Measurements from ENCODE around the gene RAP1GAP2. TPM values are rescaled to one million over a fixed set of nuclear protein-coding genes. Genes with fewer than 3 reads are reported as not detected.
A peak's percentile ranks its signal among the peaks of the same experiment; 100 is the strongest.

RAP1GAP2 gene
- total RNA-seq, 1 donor = 2.9 TPM

- H2AFZ ChIP-seq (ENCODE audit: low read length) = no peak overlapping the region
- H3K36me3 ChIP-seq (ENCODE audit: insufficient read depth, low read length) = no peaks in the 10 kb centered on the region
- no peaks in the 10 kb centered on the region for H4K20me1 ChIP-seq (ENCODE audit: insufficient read depth, low read length)
- no peaks in the 10 kb centered on the region for H3K79me2 ChIP-seq (ENCODE audit: insufficient read depth, low read length)
- no peak overlapping the region for H3K4me3 ChIP-seq (ENCODE audit: insufficient read depth, low read length)
- H3K9me3 ChIP-seq (ENCODE audit: low read depth, low read length) = no peaks in the 10 kb centered on the region
- TF ChIP-seq, protein P1, sequence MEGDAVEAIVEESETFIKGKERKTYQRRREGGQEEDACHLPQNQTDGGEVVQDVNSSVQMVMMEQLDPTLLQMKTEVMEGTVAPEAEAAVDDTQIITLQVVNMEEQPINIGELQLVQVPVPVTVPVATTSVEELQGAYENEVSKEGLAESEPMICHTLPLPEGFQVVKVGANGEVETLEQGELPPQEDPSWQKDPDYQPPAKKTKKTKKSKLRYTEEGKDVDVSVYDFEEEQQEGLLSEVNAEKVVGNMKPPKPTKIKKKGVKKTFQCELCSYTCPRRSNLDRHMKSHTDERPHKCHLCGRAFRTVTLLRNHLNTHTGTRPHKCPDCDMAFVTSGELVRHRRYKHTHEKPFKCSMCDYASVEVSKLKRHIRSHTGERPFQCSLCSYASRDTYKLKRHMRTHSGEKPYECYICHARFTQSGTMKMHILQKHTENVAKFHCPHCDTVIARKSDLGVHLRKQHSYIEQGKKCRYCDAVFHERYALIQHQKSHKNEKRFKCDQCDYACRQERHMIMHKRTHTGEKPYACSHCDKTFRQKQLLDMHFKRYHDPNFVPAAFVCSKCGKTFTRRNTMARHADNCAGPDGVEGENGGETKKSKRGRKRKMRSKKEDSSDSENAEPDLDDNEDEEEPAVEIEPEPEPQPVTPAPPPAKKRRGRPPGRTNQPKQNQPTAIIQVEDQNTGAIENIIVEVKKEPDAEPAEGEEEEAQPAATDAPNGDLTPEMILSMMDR (IDR thresholded peaks at IDR 0.05; ENCODE audit: extremely low read depth, low read depth, low read length) = no peak
- H3K27me3 ChIP-seq (ENCODE audit: insufficient read depth, low read length) = no peaks in the 10 kb centered on the region
- H3K4me2 ChIP-seq (ENCODE audit: insufficient read depth, low read length) = no peak overlapping the region
- H3K4me1 ChIP-seq (ENCODE audit: insufficient read depth, low read length) = peaks cover 20% of the 10 kb centered on the region
- DNase-seq (ENCODE audit: insufficient read length, low spot score, missing footprints) = peak; percentile 44
- no peak overlapping the region for H3K27ac ChIP-seq (ENCODE audit: low read depth, low read length)
Measured at GRCh38 chr17:2963332-2964027, 167.2 kb downstream of the RAP1GAP2 start.

DNA sequence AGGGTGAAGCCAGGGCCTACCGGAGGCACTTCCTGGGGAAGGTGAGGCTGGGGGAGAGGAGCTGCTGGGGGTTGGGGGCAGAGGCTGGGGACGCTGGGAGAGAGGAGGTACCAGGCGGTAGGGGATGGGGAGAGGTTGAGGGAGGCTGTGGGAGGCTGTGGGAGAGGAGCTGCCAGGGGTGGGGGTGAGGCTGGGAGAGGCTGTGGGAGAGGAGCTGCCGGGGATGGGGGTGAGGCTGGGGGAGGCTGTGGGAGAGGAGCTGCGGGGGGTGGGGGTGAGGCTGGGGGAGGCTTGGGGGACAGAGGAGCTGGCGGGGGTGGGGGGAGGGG is 167.8 kb downstream of the RAP1GAP2 start:
- Histone ChIP-seq H3K4me3 (ENCODE audit: insufficient read depth, low read length) (no peak overlapping the region), H2AFZ (ENCODE audit: low read length) (no peak overlapping the region), H3K4me2 (ENCODE audit: insufficient read depth, low read length) (no peak overlapping the region), H3K4me1 (ENCODE audit: insufficient read depth, low read length) (peaks cover 20% of the 10 kb centered on the region), H3K27ac (ENCODE audit: low read depth, low read length) (no peak overlapping the region), H3K36me3 (ENCODE audit: insufficient read depth, low read length) (no peaks in the 10 kb centered on the region), H3K9me3 (ENCODE audit: low read depth, low read length) (no peaks in the 10 kb centered on the region), H4K20me1 (ENCODE audit: insufficient read depth, low read length) (no peaks in the 10 kb centered on the region), H3K27me3 (ENCODE audit: insufficient read depth, low read length) (no peaks in the 10 kb centered on the region), H3K79me2 (ENCODE audit: insufficient read depth, low read length) (no peaks in the 10 kb centered on the region)
- no peak for DNase-seq (ENCODE audit: insufficient read length, low spot score, missing footprints)
- TF ChIP-seq, protein P1 (IDR thresholded peaks at IDR 0.05; ENCODE audit: extremely low read depth, low read depth, low read length) = no peak

DNA sequence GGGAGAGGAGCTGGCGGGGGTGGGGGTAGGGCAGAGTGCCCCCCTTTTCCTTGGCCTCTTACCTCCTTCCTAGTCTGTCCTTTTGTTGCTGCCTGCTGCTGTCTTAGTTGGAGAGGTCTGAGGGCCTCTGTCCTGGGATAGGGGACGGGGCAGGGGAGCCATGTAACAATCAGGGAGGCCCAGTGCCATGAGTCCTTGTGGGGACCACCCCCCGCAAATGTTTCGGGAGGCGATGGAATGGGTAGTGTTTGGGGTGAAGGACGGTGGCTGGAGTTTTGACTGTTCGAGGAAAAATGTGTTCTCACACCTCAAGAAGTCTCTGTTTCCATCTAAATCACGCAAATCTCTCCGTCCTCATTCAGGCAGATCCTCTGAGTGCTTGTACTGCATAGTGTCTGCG is 168.1 kb downstream of the RAP1GAP2 start:
- Histone ChIP-seq H4K20me1 (ENCODE audit: insufficient read depth, low read length) (no peaks in the 10 kb centered on the region), H3K27me3 (ENCODE audit: insufficient read depth, low read length) (no peaks in the 10 kb centered on the region)
- TF ChIP-seq, protein P1 (IDR thresholded peaks at IDR 0.05; ENCODE audit: extremely low read depth, low read depth, low read length) = no peak

DNA sequence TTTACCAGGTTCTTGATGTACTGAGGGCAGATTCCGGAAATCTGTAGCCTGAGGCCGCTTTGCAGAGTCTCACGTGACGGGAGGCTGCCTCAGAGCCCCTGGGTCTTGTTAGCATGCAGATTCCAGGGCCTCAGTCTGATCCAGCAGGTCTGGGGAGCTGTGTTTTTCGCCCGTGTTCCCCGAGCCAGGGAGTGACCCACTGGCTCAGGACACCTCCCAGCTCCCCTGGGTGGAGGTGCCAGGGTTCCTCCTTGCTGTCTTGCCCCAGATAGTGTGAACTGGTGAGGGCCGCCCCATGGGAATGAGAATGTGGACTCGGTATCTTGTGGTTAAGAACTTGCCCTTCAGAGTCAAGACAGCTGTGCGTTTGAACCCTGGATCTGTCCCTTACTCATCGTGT is 168.6 kb downstream of the RAP1GAP2 start:
- Histone ChIP-seq H3K27me3 (ENCODE audit: insufficient read depth, low read length) (no peaks in the 10 kb centered on the region), H4K20me1 (ENCODE audit: insufficient read depth, low read length) (no peaks in the 10 kb centered on the region), H3K79me2 (ENCODE audit: insufficient read depth, low read length) (no peaks in the 10 kb centered on the region), H3K9me3 (ENCODE audit: low read depth, low read length) (no peaks in the 10 kb centered on the region), H3K4me1 (ENCODE audit: insufficient read depth, low read length) (peaks cover 20% of the 10 kb centered on the region), H3K4me2 (ENCODE audit: insufficient read depth, low read length) (no peak overlapping the region), H3K27ac (ENCODE audit: low read depth, low read length) (no peak overlapping the region), H2AFZ (ENCODE audit: low read length) (no peak overlapping the region), H3K36me3 (ENCODE audit: insufficient read depth, low read length) (no peaks in the 10 kb centered on the region), H3K4me3 (ENCODE audit: insufficient read depth, low read length) (no peak overlapping the region)
- TF ChIP-seq, protein P1 (IDR thresholded peaks at IDR 0.05; ENCODE audit: extremely low read depth, low read depth, low read length) = no peak
- peak; percentile 50 for DNase-seq (ENCODE audit: insufficient read length, low spot score, missing footprints)

More for the DNA sequence above, 168.1 kb downstream of the RAP1GAP2 start:
- Histone ChIP-seq H3K27ac (ENCODE audit: low read depth, low read length) (no peak overlapping the region), H3K4me3 (ENCODE audit: insufficient read depth, low read length) (no peak overlapping the region), H3K4me1 (ENCODE audit: insufficient read depth, low read length) (peaks cover 20% of the 10 kb centered on the region), H3K4me2 (ENCODE audit: insufficient read depth, low read length) (no peak overlapping the region), H3K79me2 (ENCODE audit: insufficient read depth, low read length) (no peaks in the 10 kb centered on the region), H3K36me3 (ENCODE audit: insufficient read depth, low read length) (no peaks in the 10 kb centered on the region), H2AFZ (ENCODE audit: low read length) (no peak overlapping the region), H3K9me3 (ENCODE audit: low read depth, low read length) (no peaks in the 10 kb centered on the region)
- DNase-seq (ENCODE audit: insufficient read length, low spot score, missing footprints) = peak; percentile 45
